Fibroblast of skin of right quadriceps (primary cell): ENCODE data around the gene MCM5.
A peak's percentile ranks its signal among the peaks of the same experiment; 100 is the strongest.

Source experiments
- DNase-seq: peaks from one replicate; pipeline ENCODE4 v3.0.0-alpha.2; 2013

MCM5 gene

GRCh38 chr22:35399678-35400500 is at the start of gene MCM5:
Gene MCM5 (plus strand): TSS chr22:35400140. CDS start chr22:35400439, 299 bp downstream.
- peak; percentile 98 for DNase-seq

- peak; percentile 89 for DNase-seq
These were observed 49.1 kb upstream of the MCM5 start for GRCh38 chr22:35350539-35351503.

- no peak for DNase-seq
These were observed 47.5 kb upstream of the MCM5 start for GRCh38 chr22:35352214-35353111.

- DNase-seq, result no peak
These were observed 46.6 kb upstream of the MCM5 start for GRCh38 chr22:35353318-35353717.

GRCh38 chr22:35354068-35354467 is 45.9 kb upstream of the MCM5 start:
- no peak for DNase-seq

- DNase-seq, result no peak
These were observed 41.9 kb upstream of the MCM5 start for GRCh38 chr22:35357883-35358621.

GRCh38 chr22:35359380-35360065 is 40.4 kb upstream of the MCM5 start:
- DNase-seq, result no peak

GRCh38 chr22:35361001-35361558 is 38.9 kb upstream of the MCM5 start:
- DNase-seq, result no peak

GRCh38 chr22:35363566-35364086 is 36.3 kb upstream of the MCM5 start:
- no peak for DNase-seq

- peak; percentile 64 for DNase-seq
These were observed 35.7 kb upstream of the MCM5 start for GRCh38 chr22:35364230-35364629.

GRCh38 chr22:35367331-35367886 is 32.5 kb upstream of the MCM5 start:
- DNase-seq, result no peak

- no peak for DNase-seq
These were observed 31.6 kb upstream of the MCM5 start for GRCh38 chr22:35368386-35368785.

GRCh38 chr22:35369996-35370395 is 29.9 kb upstream of the MCM5 start:
- no peak for DNase-seq

- no peak for DNase-seq
These were observed 26.2 kb upstream of the MCM5 start for GRCh38 chr22:35373781-35374180.

- DNase-seq, result peak; percentile 57
These were observed 24.9 kb upstream of the MCM5 start for GRCh38 chr22:35375031-35375430.

GRCh38 chr22:35375526-35375925 is 24.4 kb upstream of the MCM5 start:
- DNase-seq, result no peak

- peak; percentile 99 for DNase-seq
These were observed 23.0 kb upstream of the MCM5 start for GRCh38 chr22:35376728-35377472.

GRCh38 chr22:35377735-35378134 is 22.2 kb upstream of the MCM5 start:
- DNase-seq, result no peak

- no peak for DNase-seq
These were observed 21.3 kb upstream of the MCM5 start for GRCh38 chr22:35378621-35379020.
